MG63 (cell line): ENCODE results near the gene DDX3X. TPM values are rescaled to one million over a fixed set of nuclear protein-coding genes. Genes with fewer than 3 reads are reported as not detected.

ENCODE experiments used
- total RNA-seq: library from RNA; depleted of rRNA; stranded (reverse); fragments of >200 nt; shearing (Covaris generic); gene quantifications from 2 replicates; pipeline ENCODE4 v1.2.3, GENCODE V29; 2014; ENCODE audit warnings: low replicate concordance; rRNA removed

The DDX3X gene
- total RNA-seq, 1 experiment from 2014 or later: 94.9 TPM

Other genes with a start within 250 kb of the DDX3X start
- gene USP9X, start 248.7 kb upstream of the DDX3X start, total RNA-seq: 13.3 and 14.3 TPM in 2 replicates
- not detected in 2 replicates for gene NYX, start 113.2 kb downstream of the DDX3X start, total RNA-seq